CD4-positive, alpha-beta T cell treated with Interleukin-6 at 100 ng/mL for 8 hours (primary cell): ENCODE measurements around the gene AIP.
"Not testable (repeated sequence)": the region's sequence is repeated elsewhere in the genome, so short reads cannot be mapped to it uniquely, and the experiment has no call there.

Experiments used
- DNase-seq: peaks from one replicate; pipeline ENCODE4 v3.0.0-alpha.2; 2020; ENCODE audit warnings: mixed read lengths, low spot score

AIP gene

DNA sequence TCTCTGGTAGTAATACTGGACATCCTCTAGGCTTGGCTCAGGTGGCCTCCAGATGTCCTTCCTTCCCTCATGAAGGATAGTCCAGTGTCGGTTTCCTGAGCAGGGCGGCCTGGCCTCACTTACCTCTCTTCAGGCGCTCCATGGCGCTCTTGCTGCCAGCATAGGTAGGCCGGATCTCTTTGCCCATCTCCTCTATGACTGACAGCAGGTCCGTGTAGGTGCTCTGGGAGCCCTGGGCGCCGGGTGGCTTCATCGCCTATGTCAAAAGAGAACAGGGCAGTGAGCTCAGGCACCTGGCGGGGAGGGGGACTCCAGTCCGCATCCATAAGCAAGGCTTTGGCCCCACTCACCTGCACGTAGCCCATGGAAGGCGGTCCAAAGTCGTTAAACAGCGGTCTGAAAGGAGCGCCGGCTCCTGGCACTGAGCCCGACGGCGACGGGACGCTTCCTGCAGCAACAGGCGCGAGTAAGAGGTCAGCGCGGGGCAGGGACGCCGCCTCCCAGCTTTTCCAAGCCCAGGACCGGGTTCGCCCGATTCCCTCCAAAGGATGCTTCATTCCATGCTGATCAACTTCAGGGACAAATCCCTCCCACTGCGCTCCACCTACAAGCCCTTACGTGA lies 24.5 kb downstream of the AIP start:
- DNase-seq, result no peak

DNA sequence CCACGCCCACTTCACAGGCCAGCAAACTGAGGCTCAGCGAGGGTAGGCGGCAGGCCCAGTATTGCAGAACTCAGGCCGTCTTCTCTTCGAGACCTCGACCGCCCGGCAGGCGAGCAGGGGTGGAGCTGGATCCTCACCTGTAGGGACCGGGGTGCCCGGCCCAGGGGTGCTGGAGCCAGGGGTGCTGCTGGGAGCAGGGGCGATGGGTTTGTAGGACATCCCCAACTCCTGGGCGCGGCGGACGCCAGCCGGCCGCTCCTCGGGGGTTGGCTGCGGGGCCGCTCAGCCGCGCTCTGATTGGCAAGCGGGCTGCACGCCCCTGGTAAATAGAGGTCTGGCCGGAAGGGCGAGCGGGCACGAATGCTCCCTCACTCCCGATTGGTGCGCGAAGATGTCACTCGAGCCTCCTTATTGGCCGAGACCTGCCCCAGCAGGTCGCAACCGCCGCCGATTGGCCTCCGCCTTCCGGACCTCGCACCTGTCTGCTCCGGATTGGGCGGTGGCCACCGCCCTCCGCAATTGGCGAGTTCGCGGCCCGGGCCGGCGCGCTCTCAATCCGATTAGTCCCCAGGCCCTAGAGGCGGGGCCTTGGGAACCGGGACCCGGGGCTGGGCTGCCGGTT lies 25.1 kb downstream of the AIP start, which contains the start of gene CDK2AP2:
Gene CDK2AP2 (minus strand): TSS at position 299 of the 622 bp plus-strand sequence. CDS start 80 bp downstream, at position 219.
- DNase-seq, result peak; percentile 99

- peak; percentile 98 for DNase-seq
These were observed 25.8 kb downstream of the AIP start for GRCh38 chr11:67508486-67509121.

- DNase-seq, result no peak
These were observed 27.2 kb downstream of the AIP start for GRCh38 chr11:67510023-67510345.

DNA sequence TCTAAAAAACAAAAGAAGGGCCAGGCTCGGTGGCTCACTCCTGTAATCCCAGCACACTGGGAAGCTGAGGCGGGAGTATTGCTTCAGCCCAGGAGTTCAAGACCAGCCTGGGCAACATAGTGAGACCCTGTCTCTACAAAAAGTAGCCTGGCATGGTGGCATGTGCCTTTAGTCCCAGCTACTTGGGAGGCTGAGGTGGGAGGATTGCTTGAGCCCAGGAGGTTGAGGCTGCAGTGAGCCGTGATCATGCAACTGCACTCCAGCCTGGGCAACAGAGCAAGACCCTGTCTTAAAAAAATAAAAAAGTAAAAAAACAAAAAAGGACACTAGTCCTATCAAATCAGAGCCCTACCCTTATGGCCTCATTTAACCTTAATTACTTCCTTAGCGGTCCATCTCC lies 28.7 kb downstream of the AIP start:
- not testable (repeated sequence) for DNase-seq

- no peak for DNase-seq
These were observed 31.3 kb downstream of the AIP start for GRCh38 chr11:67514116-67514515.

DNA sequence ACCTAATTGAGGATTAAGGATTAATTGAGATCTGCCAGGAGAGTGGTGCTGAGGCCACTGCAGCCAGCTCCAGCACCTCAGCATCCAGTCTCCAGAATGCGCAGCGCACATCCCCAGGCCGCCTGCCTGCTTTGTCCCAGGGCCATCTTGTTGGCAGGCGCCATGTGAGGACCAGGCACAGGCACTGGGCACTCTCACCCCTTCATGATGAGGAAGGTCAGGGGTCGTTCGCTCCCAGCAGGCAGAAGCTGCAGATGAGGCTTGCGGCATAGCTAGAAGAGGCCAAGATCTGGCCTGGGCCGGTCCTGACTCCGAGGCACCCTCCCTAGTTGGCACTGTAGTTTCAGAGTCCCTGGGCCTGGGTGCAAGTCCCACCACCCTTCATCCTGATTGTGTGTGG lies 34.0 kb downstream of the AIP start:
- no peak for DNase-seq

DNA sequence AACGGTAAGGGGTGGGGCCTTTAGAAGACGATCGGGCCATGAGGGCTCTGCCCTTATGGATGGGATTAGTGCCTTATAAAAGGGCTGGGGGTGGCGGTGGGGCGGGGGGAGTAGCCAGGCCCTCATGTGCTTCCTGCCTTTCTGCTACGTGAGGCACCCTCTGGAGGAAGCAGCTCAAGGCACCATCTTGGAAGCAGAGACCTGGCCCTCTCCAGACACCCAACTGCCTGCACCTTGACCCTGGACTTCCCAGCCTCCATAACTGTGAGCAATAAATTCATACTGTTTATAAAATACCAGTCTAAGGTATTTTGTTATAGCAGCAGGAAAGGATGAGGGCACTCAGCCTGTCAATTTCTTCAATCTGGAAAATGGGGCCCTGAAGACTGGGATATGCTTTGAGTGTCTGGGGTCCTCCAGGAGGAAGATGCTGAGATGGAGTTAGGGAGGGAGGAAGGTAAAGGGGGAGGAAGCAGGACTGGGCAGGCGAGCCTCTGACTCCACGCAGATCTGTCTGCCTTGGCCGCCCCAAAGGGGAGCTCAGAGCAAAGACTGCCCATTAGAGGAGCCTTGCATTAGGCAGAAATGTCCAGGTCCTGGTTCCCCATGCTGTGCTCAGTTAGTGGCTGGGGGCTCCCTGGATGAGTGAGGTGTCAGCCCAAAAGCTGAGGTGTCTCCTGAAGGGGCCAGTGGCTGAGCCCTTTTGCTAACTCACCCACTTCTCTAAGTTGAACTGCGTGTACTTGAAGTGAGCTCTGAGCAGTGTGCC lies 35.1 kb downstream of the AIP start:
- no peak for DNase-seq

DNA sequence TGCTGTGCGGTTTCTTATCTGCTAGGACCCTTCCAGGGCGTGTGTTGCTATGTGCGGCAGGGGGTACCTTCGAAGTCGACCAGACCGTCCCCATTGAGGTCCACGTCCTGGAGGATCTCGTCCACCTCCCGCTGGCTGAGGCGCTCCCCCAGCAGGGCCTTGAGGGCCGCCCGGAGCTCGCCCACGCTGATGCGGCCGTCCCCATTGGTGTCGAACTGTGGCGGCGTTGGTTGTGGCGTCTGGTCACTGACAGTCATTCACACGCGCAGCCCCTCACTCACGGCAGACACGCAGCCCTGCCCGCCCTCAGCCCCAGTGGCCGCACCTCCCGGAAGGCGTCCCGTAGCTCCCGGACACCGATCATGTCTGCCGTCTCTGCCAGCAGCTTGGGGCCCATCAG lies 36.9 kb downstream of the AIP start:
- no peak for DNase-seq

DNA sequence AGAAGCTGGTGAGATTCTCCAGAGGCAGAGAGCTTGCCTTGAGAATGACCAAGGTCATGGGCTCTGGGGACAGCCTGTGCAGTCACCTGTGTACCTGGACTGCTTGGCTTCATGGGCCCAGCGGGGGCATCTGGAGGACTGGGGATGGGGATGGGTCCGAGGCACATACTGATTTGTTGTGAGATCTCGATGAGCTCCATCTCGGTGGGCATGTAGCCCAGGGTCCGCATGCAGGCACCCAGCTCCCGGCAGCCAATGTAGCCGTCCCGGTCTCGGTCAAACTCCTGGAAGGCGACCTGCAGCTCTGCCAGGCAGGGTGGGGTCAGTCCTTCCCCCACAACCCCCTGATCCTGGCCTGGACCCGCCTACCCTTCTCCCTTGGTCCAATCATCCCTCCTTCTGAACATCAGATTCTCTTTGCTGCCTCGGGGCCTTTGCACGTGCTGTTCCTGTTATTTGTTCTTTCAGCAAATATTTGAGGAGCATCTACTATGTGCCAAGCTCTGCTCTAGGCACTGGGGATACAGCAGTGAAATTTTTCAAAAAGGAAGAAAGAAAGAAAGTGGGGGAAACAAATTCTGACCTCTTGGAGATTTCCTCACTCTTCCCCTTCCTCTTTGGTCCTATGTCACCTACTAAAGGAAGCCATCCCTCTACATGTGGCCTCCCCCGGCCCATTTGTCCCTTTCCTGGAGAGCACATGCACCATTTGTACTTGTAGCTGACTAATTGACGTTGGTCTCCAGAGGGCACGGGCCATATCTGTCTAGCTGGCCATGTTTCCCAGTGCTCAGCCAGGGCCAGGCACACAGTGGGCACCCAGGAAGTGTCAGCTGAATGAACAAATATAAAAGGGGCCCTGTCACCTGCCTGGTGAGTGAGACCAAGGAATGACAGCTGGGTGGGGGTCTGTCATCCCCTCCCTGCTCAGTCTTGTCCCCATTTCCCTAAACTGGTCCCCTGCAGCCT lies 38.3 kb downstream of the AIP start:
- DNase-seq, result no peak

- DNase-seq, result no peak
These were observed 39.1 kb downstream of the AIP start for GRCh38 chr11:67521924-67522323.

DNA sequence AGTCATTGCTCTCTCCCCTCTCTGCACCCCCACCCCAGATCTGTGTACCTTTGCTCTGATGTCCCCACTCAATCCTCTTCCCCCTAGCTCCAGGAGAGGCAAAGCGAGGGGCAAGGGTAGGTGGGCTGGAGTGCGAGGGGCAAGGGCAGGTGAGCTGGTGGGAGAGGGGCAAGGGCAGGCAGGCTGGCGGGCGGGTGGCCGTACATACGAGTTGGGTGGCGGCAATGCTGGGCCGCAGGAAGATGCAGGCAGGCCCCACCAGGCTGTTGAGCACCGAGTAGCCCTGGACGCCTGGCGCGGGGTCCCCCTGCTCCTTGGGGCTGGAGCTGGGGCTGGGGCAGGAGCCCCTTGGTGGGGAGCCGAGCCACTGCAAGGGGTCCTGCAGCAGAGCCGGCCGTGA lies 39.5 kb downstream of the AIP start:
- no peak for DNase-seq

GRCh38 chr11:67522844-67523555 lies 40.2 kb downstream of the AIP start, which contains the start of gene CABP2:
Gene CABP2 (minus strand): TSS chr11:67523446. CDS start chr11:67523326, 120 bp downstream.
- no peak for DNase-seq

- DNase-seq, result no peak
These were observed 41.0 kb downstream of the AIP start for GRCh38 chr11:67523556-67524479.

- no peak for DNase-seq
These were observed 41.6 kb downstream of the AIP start for GRCh38 chr11:67524480-67524808.

DNA sequence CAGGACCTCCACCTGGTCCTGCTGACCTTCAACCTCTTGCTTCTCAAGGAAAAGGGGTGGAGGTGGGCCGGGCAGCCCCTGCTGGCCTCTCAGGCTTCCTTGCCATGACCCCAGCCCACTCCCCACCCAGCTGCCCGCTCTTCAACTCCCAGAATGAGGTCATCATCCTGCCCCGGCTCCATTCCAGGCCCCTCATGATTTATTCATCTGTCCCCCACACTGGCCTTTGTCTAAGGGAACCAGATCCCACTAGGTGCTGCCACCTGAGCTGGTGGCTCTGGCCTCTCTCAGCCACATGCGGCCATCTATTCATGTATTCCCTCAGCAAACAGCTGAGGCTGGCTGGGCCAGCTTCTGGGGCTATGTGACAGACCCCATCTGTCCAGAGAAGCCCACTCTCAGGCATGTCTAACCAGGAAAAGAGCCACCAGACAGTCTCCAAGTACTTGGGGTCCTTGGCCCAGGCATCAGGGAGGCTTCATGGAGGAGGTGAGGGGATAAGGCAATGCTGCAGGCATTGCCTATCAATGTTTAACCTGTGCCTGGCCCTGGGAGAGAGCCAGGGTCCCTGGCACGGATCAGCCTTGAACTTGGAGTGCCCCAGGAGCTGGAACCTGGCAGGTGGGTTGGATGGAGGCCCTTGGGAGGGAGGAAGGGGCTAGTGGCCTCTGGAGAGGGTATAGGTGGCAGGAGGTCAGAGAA lies 42.6 kb downstream of the AIP start:
- no peak for DNase-seq

- DNase-seq, result no peak
These were observed 45.5 kb downstream of the AIP start for GRCh38 chr11:67528376-67528775.

- DNase-seq, result no peak
These were observed 47.4 kb downstream of the AIP start for GRCh38 chr11:67530282-67530592.

GRCh38 chr11:67532889-67533288 lies 50.1 kb downstream of the AIP start:
- DNase-seq, result no peak
